HEK293 (cell line): ENCODE data around the gene ZNF786.

Source experiments
- CTCF ChIA-PET: fragments of 350-600 bp; formaldehyde crosslinking; extraction: SDS; loops from one replicate; lab custom pipeline; 2021; ENCODE audit warnings: antibody characterized with exemption; lab: Yijun Ruan, JAX
- POLR2A ChIA-PET: fragments of 300-600 bp; formaldehyde crosslinking; extraction: SDS; loops from one replicate; lab custom pipeline; 2020; ENCODE audit warnings: antibody characterized with exemption, inconsistent platforms; lab: Yijun Ruan, JAX
- H3K27ac ChIP-seq: fragments of 200-500 bp; sonication (Bioruptor generic); 2 replicates; pipeline ENCODE4 v1.5.1; 2014; ENCODE audit warnings: low read depth, low read length, control low read depth, inconsistent platforms; ENCODE audit errors: extremely low read depth
- H3K36me3 ChIP-seq, 2 experiments: fragments of 200-500 bp in 1 of 2; sonication (Bioruptor generic) in 1 of 2; 1 replicate in 1 of 2; 2 replicates in 1 of 2; pipeline ENCODE4 v1.5.1; 2014 to 2017; ENCODE audit warnings: inconsistent platforms in 2 of 2, low read length in 2 of 2; ENCODE audit not compliant: control insufficient read depth in 2 of 2, insufficient read depth in 1 of 2
- H3K4me1 ChIP-seq: fragments of 200-500 bp; sonication (Bioruptor generic); 2 replicates; pipeline ENCODE4 v1.5.1; 2014; ENCODE audit warnings: mild to moderate bottlenecking, low read length, inconsistent platforms; ENCODE audit not compliant: control insufficient read depth, insufficient read depth
- H3K4me3 ChIP-seq: 2 replicates; pipeline ENCODE4 v1.5.1; 2011; ENCODE audit warnings: low read depth, mild to moderate bottlenecking, control low read depth, low read length, moderate library complexity
- H3K9me3 ChIP-seq: fragments of 200-500 bp; sonication (Bioruptor generic); 2 replicates; pipeline ENCODE4 v1.5.1; 2014; ENCODE audit warnings: low read depth, low read length, inconsistent platforms; ENCODE audit not compliant: control insufficient read depth, insufficient read depth
- BCL11A ChIP-seq: fragments of 450-650 bp; formaldehyde crosslinking; IDR thresholded peaks from 2 replicates; pipeline ENCODE4 v1.5.1; 2016; ENCODE audit warnings: low read depth, missing biosample characterization, missing genetic modification characterization
- OSR2 ChIP-seq: fragments of 450-650 bp; formaldehyde crosslinking; IDR thresholded peaks from 2 replicates; pipeline ENCODE4 v1.5.1; 2016; ENCODE audit warnings: missing biosample characterization, missing genetic modification characterization
- PRDM1 ChIP-seq: fragments of 450-650 bp; formaldehyde crosslinking; IDR thresholded peaks from 2 replicates; pipeline ENCODE4; 2016; ENCODE audit warnings: missing biosample characterization, missing genetic modification characterization
- REST ChIP-seq: fragments of 450-650 bp; formaldehyde crosslinking; IDR thresholded peaks from 2 replicates; pipeline ENCODE4 v1.5.1; 2016; ENCODE audit warnings: missing biosample characterization, missing genetic modification characterization
- TSHZ1 ChIP-seq: fragments of 450-650 bp; formaldehyde crosslinking; IDR thresholded peaks from 2 replicates; pipeline ENCODE4 v1.5.1; 2016; ENCODE audit warnings: missing biosample characterization, missing genetic modification characterization, borderline replicate concordance
- ZBTB20 ChIP-seq: fragments of 450-650 bp; formaldehyde crosslinking; IDR thresholded peaks from 2 replicates; pipeline ENCODE4 v1.5.1; 2016; ENCODE audit warnings: missing biosample characterization, missing genetic modification characterization
- ZNF280D ChIP-seq: fragments of 450-650 bp; formaldehyde crosslinking; IDR thresholded peaks from 2 replicates; pipeline ENCODE4 v1.5.1; 2016; ENCODE audit warnings: missing biosample characterization, missing genetic modification characterization
- ZNF335 ChIP-seq: fragments of 450-650 bp; formaldehyde crosslinking; conservative IDR thresholded peaks from 2 replicates; pipeline ENCODE4 v1.5.1; 2016; ENCODE audit warnings: missing biosample characterization, missing genetic modification characterization
- ZNF341 ChIP-seq: fragments of 450-650 bp; formaldehyde crosslinking; IDR thresholded peaks from 2 replicates; pipeline ENCODE4; 2016; ENCODE audit warnings: low read depth, missing biosample characterization, missing genetic modification characterization
- ZNF394 ChIP-seq: fragments of 450-650 bp; formaldehyde crosslinking; IDR thresholded peaks from 2 replicates; pipeline ENCODE4 v1.5.1; 2016; ENCODE audit warnings: missing biosample characterization, missing genetic modification characterization, mild to moderate bottlenecking, moderate library complexity, borderline replicate concordance
- ZNF488 ChIP-seq: fragments of 450-650 bp; formaldehyde crosslinking; IDR thresholded peaks from 2 replicates; pipeline ENCODE4 v1.5.1; 2016; ENCODE audit warnings: missing biosample characterization, missing genetic modification characterization
- ZNF529 ChIP-seq: fragments of 450-650 bp; formaldehyde crosslinking; IDR thresholded peaks from 2 replicates; pipeline ENCODE4 v1.5.1; 2017; ENCODE audit warnings: missing genetic modification characterization, missing biosample characterization; ENCODE audit not compliant: insufficient replicate concordance
- ZNF561 ChIP-seq: fragments of 450-650 bp; IDR thresholded peaks from 2 replicates; pipeline ENCODE4 v1.5.1; 2018; ENCODE audit warnings: missing biosample characterization, missing genetic modification characterization, borderline replicate concordance
- ZNF596 ChIP-seq: fragments of 450-650 bp; IDR thresholded peaks from 2 replicates; pipeline ENCODE4 v1.5.0; 2018; ENCODE audit warnings: missing biosample characterization, mild to moderate bottlenecking, missing genetic modification characterization, moderate library complexity
- ZNF660 ChIP-seq: fragments of 450-650 bp; IDR thresholded peaks from 2 replicates; pipeline ENCODE4 v1.5.1; 2018; ENCODE audit warnings: missing biosample characterization, mild to moderate bottlenecking, missing genetic modification characterization
- ZNF677 ChIP-seq: fragments of 450-650 bp; IDR thresholded peaks from 2 replicates; pipeline ENCODE4 v1.5.0; 2018; ENCODE audit warnings: missing biosample characterization, mild to moderate bottlenecking, missing genetic modification characterization, moderate library complexity
- ZNF747 ChIP-seq: fragments of 450-650 bp; formaldehyde crosslinking; IDR thresholded peaks from 2 replicates; pipeline ENCODE4 v1.5.1; 2016; ENCODE audit warnings: missing biosample characterization, missing genetic modification characterization
- ZNF777 ChIP-seq: fragments of 450-650 bp; formaldehyde crosslinking; IDR thresholded peaks from 2 replicates; pipeline ENCODE4 v1.5.1; 2017; ENCODE audit warnings: missing biosample characterization, missing genetic modification characterization, borderline replicate concordance
- ZNF830 ChIP-seq: fragments of 450-650 bp; IDR thresholded peaks from 2 replicates; pipeline ENCODE4 v1.5.0; 2018; ENCODE audit warnings: missing biosample characterization, missing genetic modification characterization, low read depth, mild to moderate bottlenecking, moderate library complexity
- ZSCAN5A ChIP-seq: fragments of 450-650 bp; formaldehyde crosslinking; IDR thresholded peaks from 2 replicates; pipeline ENCODE4 v1.5.1; 2016; ENCODE audit warnings: missing biosample characterization, missing genetic modification characterization

The ZNF786 gene

GRCh38 chr7:149028346-149029109 is 62.0 kb downstream of the ZNF786 start, which contains the start of gene PDIA4 (continued):
- no peak for TF ChIP-seq ZNF529
- TF ChIP-seq ZBTB20, result peak; percentile 76; the same call in 1 of the 2 replicates
- TF ChIP-seq OSR2 (tag by site-specific recombination), result no peak; the same call in none of the 2 replicates
- TF ChIP-seq PRDM1 (tag by site-specific recombination), result no peak
- peak; percentile 12; the same call in 1 of the 2 replicates for TF ChIP-seq ZNF394 (tag by site-specific recombination)
- TF ChIP-seq TSHZ1 (tag by site-specific recombination), result no peak

- CTCF ChIA-PET, result interaction anchor here (1.7 kb wide), 1 partner anchor 38 kb away, joined by 6 read pairs; no protein-coding TSS in a partner anchor
- POLR2A ChIA-PET, result interaction anchor here (2.8 kb wide), 1 partner anchor 38 kb away, joined by 17 read pairs; no protein-coding TSS in a partner anchor
- Histone ChIP-seq H3K4me1 (no peaks in the 10 kb centered on the region), H3K4me3 (peak overlapping the region; percentile 94), H3K36me3 (peaks cover 0 to 19% of the 10 kb centered on the region in 2 experiments; a peak in 1 of 3 replicates), H3K9me3 (no peaks in the 10 kb centered on the region), H3K27ac (peak overlapping the region; percentile 83)
- no peak for TF ChIP-seq ZNF529
- no peak for TF ChIP-seq REST (tag by site-specific recombination)
- TF ChIP-seq ZNF677 (tag by site-specific recombination), result 0 out of 2 replicates have a peak, but pooled peaks have one; percentile 27
- peak; percentile 56; the same call in 1 of the 2 replicates for TF ChIP-seq ZNF596 (tag by site-specific recombination)
- TF ChIP-seq ZNF747, result no peak
- TF ChIP-seq ZNF341, result peak; percentile 74
- peak; percentile 81 for TF ChIP-seq ZNF335 (tag by site-specific recombination)
- no peak for TF ChIP-seq BCL11A (tag by site-specific recombination)
- peak; percentile 71; the same call in 1 of the 2 replicates for TF ChIP-seq ZNF561 (tag by site-specific recombination)
- TF ChIP-seq ZSCAN5A (tag by site-specific recombination), result no peak
- no peak for TF ChIP-seq ZNF488 (tag by site-specific recombination)
- TF ChIP-seq ZBTB20, result peak; percentile 90
- 0 out of 2 replicates have a peak, but pooled peaks have one; percentile 93 for TF ChIP-seq ZNF660 (tag by site-specific recombination)
- TF ChIP-seq ZNF280D (tag by site-specific recombination), result no peak
- TF ChIP-seq ZNF777 (tag by site-specific recombination), result no peak
- TF ChIP-seq ZNF830 (tag by site-specific recombination), result no peak
These were observed 62.7 kb downstream of the ZNF786 start for GRCh38 chr7:149027611-149028345.
